HepG2 (cell line): ENCODE measurements around the gene CRLF1. TPM values are rescaled to one million over a fixed set of nuclear protein-coding genes. Genes with fewer than 3 reads are reported as not detected.

Source experiments
- CCDC6 ChIP-seq: sonication (generic); formaldehyde crosslinking; IDR thresholded peaks from 2 replicates; pipeline ENCODE4 v1.8.1; 2022; ENCODE audit warnings: mild to moderate bottlenecking, missing genetic modification reagents, moderate library complexity
- ELF3 ChIP-seq: IDR thresholded peaks from 2 replicates; pipeline ENCODE4 v1.6.1; 2016; ENCODE audit warnings: missing genetic modification reagents, missing compliant biosample characterization
- KDM1A ChIP-seq: IDR thresholded peaks from 2 replicates; pipeline ENCODE4 v1.6.1; 2016; ENCODE audit warnings: missing compliant biosample characterization
- KDM3A ChIP-seq: IDR thresholded peaks from 2 replicates; pipeline ENCODE4 v1.6.1; 2018; ENCODE audit warnings: low read depth, missing compliant biosample characterization
- NFKB2 ChIP-seq: sonication (generic); formaldehyde crosslinking; IDR thresholded peaks from 2 replicates; pipeline ENCODE4 v1.4.0; 2020; ENCODE audit warnings: missing genetic modification reagents, borderline replicate concordance
- RFX3 ChIP-seq: IDR thresholded peaks from 2 replicates; pipeline ENCODE4 v1.6.1; 2016; ENCODE audit warnings: missing biosample characterization, missing genetic modification reagents
- SMC3 ChIP-seq: IDR thresholded peaks from 2 replicates; pipeline ENCODE4 v1.6.1; 2011; ENCODE audit warnings: low read length, improper control_type of control experiment
- YEATS2 ChIP-seq: sonication (generic); formaldehyde crosslinking; IDR thresholded peaks from 2 replicates; pipeline ENCODE4 v1.4.0; 2020; ENCODE audit warnings: missing genetic modification reagents, borderline replicate concordance
- ZBTB7B ChIP-seq: sonication (generic); formaldehyde crosslinking; IDR thresholded peaks from 2 replicates; pipeline ENCODE4 v1.4.0; 2020; ENCODE audit warnings: missing genetic modification reagents
- ZMAT3 ChIP-seq: sonication (generic); formaldehyde crosslinking; conservative IDR thresholded peaks from 2 replicates; pipeline ENCODE4 v1.7.0; 2021; ENCODE audit warnings: missing genetic modification reagents
- ZNF317 ChIP-seq: sonication (generic); formaldehyde crosslinking; IDR thresholded peaks from 2 replicates; pipeline ENCODE4 v1.5.0; 2020; ENCODE audit warnings: mild to moderate bottlenecking, missing genetic modification reagents
- polyA plus RNA-seq, 8 experiments: library from polyadenylated mRNA; depleted of rRNA in 3 of 8; stranded (reverse) in 7 of 8; unstranded in 1 of 8; fragments of >200 nt; fragmentation: Illumina TruSeq in 4 of 8; extraction: Trizol in 4 of 8; gene quantifications; 2 replicates each; pipeline versions ENCODE4 v1.2.1 to v1.2.3, GENCODE V29; 2011 to 2016; ENCODE audit warnings: low read depth in 4 of 8, missing spikeins in 1 of 8, mixed read lengths in 1 of 8; ENCODE audit not compliant: insufficient read depth in 1 of 8
- total RNA-seq, 5 experiments: library from RNA; depleted of rRNA; stranded (reverse); fragments of >200 nt; fragmentation: Illumina TruSeq; extraction: Trizol; gene quantifications; 2 replicates each; pipeline ENCODE4 v1.2.3, GENCODE V29; 2016; ENCODE audit warnings: low read depth in 1 of 5
- TF ChIP-seq, protein P1 (sequence below): sonication (generic); formaldehyde crosslinking; IDR thresholded peaks from 2 replicates; pipeline ENCODE4 v1.5.1; 2020; ENCODE audit warnings: mild to moderate bottlenecking, missing genetic modification reagents, moderate library complexity
- TF ChIP-seq, protein P2 (sequence below): sonication (generic); formaldehyde crosslinking; IDR thresholded peaks from 2 replicates; pipeline ENCODE4 v1.5.1; 2020; ENCODE audit warnings: missing genetic modification reagents, mild to moderate bottlenecking, borderline replicate concordance
- TF ChIP-seq, protein P3 (sequence below): sonication (generic); formaldehyde crosslinking; IDR thresholded peaks from 2 replicates; pipeline ENCODE4 v1.5.0; 2020; ENCODE audit warnings: mild to moderate bottlenecking, missing genetic modification reagents, borderline replicate concordance
- TF ChIP-seq, protein P4 (sequence below): sonication (generic); formaldehyde crosslinking; conservative IDR thresholded peaks from 2 replicates; pipeline ENCODE4 v1.8.1; 2023; ENCODE audit warnings: missing genetic modification reagents
- TF ChIP-seq, protein P5 (sequence below): sonication (generic); formaldehyde crosslinking; IDR thresholded peaks from 2 replicates; pipeline ENCODE4 v1.4.0; 2020; ENCODE audit warnings: missing genetic modification reagents

Gene CRLF1
- total and polyA plus RNA-seq, 2 of the 13 experiments (the other 11 are each of a cell fraction or from before 2014, with no cell fraction given): 217 to 296 TPM

DNA sequence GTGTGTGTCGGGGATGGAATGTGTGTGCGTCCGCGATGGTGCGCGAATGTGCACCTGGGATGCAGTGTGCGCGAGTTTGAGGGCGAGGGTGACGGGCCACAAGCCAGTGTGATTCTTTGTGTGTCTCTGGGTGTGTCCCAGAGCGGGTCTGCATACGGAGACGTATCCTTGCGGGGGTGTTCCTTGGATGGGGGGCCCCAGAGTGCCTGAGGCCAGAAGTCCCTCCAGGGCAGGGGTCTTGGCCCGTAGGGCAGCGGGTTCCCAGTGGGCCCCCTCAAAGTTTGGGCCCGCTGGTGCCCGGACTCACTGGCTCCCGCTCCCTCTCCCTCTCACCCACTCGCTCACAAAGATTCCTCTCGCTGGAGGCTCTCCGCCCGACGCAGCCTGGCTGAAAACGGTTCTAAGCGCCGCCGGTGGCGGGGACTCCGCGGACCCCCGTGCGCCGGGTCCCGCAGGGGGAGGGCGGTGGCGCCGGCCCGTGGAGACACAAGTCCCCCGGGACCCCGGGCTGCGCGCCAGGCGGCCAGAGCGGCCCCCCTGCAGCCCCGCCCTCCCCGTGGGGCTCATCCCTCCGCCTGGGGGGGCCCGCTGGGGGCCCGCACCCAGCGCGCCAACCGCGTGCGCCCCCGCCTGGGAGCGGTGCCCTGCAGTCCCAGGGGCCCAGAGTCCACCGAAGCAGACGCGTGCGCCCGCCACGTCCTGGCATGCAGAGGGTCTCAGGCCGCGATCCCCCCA, 886 bp downstream of the CRLF1 start (continued):
- TF ChIP-seq, protein P1, sequence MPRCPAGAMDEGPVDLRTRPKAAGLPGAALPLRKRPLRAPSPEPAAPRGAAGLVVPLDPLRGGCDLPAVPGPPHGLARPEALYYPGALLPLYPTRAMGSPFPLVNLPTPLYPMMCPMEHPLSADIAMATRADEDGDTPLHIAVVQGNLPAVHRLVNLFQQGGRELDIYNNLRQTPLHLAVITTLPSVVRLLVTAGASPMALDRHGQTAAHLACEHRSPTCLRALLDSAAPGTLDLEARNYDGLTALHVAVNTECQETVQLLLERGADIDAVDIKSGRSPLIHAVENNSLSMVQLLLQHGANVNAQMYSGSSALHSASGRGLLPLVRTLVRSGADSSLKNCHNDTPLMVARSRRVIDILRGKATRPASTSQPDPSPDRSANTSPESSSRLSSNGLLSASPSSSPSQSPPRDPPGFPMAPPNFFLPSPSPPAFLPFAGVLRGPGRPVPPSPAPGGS (CRISPR knock-in tag): no peak
- TF ChIP-seq, protein P2, sequence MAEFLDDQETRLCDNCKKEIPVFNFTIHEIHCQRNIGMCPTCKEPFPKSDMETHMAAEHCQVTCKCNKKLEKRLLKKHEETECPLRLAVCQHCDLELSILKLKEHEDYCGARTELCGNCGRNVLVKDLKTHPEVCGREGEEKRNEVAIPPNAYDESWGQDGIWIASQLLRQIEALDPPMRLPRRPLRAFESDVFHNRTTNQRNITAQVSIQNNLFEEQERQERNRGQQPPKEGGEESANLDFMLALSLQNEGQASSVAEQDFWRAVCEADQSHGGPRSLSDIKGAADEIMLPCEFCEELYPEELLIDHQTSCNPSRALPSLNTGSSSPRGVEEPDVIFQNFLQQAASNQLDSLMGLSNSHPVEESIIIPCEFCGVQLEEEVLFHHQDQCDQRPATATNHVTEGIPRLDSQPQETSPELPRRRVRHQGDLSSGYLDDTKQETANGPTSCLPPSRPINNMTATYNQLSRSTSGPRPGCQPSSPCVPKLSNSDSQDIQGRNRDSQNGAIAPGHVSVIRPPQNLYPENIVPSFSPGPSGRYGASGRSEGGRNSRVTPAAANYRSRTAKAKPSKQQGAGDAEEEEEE: no peak
- TF ChIP-seq KDM3A (CRISPR knock-in tag) (no peak), ZNF317 (CRISPR knock-in tag) (no peak), YEATS2 (CRISPR knock-in tag) (no peak), ZMAT3 (CRISPR knock-in tag) (no peak), ELF3 (no peak), RFX3 (CRISPR knock-in tag) (no peak), CCDC6 (CRISPR knock-in tag) (no peak), SMC3 (no peak), NFKB2 (CRISPR knock-in tag) (no peak), ZBTB7B (CRISPR knock-in tag) (peak; percentile 75), KDM1A (CRISPR knock-in tag) (no peak)
- TF ChIP-seq, protein P3, sequence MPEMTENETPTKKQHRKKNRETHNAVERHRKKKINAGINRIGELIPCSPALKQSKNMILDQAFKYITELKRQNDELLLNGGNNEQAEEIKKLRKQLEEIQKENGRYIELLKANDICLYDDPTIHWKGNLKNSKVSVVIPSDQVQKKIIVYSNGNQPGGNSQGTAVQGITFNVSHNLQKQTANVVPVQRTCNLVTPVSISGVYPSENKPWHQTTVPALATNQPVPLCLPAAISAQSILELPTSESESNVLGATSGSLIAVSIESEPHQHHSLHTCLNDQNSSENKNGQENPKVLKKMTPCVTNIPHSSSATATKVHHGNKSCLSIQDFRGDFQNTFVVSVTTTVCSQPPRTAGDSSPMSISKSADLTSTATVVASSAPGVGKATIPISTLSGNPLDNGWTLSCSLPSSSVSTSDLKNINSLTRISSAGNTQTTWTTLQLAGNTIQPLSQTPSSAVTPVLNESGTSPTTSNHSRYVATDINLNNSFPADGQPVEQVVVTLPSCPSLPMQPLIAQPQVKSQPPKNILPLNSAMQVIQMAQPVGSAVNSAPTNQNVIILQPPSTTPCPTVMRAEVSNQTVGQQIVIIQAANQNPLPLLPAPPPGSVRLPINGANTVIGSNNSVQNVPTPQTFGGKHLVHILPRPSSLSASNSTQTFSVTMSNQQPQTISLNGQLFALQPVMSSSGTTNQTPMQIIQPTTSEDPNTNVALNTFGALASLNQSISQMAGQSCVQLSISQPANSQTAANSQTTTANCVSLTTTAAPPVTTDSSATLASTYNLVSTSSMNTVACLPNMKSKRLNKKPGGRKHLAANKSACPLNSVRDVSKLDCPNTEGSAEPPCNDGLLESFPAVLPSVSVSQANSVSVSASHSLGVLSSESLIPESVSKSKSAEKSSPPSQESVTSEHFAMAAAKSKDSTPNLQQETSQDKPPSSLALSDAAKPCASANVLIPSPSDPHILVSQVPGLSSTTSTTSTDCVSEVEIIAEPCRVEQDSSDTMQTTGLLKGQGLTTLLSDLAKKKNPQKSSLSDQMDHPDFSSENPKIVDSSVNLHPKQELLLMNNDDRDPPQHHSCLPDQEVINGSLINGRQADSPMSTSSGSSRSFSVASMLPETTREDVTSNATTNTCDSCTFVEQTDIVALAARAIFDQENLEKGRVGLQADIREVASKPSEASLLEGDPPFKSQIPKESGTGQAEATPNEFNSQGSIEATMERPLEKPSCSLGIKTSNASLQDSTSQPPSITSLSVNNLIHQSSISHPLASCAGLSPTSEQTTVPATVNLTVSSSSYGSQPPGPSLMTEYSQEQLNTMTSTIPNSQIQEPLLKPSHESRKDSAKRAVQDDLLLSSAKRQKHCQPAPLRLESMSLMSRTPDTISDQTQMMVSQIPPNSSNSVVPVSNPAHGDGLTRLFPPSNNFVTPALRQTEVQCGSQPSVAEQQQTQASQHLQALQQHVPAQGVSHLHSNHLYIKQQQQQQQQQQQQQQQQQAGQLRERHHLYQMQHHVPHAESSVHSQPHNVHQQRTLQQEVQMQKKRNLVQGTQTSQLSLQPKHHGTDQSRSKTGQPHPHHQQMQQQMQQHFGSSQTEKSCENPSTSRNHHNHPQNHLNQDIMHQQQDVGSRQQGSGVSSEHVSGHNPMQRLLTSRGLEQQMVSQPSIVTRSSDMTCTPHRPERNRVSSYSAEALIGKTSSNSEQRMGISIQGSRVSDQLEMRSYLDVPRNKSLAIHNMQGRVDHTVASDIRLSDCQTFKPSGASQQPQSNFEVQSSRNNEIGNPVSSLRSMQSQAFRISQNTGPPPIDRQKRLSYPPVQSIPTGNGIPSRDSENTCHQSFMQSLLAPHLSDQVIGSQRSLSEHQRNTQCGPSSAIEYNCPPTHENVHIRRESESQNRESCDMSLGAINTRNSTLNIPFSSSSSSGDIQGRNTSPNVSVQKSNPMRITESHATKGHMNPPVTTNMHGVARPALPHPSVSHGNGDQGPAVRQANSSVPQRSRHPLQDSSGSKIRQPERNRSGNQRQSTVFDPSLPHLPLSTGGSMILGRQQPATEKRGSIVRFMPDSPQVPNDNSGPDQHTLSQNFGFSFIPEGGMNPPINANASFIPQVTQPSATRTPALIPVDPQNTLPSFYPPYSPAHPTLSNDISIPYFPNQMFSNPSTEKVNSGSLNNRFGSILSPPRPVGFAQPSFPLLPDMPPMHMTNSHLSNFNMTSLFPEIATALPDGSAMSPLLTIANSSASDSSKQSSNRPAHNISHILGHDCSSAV (CRISPR knock-in tag): no peak
- TF ChIP-seq, protein P4, sequence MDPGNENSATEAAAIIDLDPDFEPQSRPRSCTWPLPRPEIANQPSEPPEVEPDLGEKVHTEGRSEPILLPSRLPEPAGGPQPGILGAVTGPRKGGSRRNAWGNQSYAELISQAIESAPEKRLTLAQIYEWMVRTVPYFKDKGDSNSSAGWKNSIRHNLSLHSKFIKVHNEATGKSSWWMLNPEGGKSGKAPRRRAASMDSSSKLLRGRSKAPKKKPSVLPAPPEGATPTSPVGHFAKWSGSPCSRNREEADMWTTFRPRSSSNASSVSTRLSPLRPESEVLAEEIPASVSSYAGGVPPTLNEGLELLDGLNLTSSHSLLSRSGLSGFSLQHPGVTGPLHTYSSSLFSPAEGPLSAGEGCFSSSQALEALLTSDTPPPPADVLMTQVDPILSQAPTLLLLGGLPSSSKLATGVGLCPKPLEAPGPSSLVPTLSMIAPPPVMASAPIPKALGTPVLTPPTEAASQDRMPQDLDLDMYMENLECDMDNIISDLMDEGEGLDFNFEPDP (CRISPR knock-in tag): 0 out of 2 replicates have a peak, but pooled peaks have one; percentile 58
- TF ChIP-seq, protein P5, sequence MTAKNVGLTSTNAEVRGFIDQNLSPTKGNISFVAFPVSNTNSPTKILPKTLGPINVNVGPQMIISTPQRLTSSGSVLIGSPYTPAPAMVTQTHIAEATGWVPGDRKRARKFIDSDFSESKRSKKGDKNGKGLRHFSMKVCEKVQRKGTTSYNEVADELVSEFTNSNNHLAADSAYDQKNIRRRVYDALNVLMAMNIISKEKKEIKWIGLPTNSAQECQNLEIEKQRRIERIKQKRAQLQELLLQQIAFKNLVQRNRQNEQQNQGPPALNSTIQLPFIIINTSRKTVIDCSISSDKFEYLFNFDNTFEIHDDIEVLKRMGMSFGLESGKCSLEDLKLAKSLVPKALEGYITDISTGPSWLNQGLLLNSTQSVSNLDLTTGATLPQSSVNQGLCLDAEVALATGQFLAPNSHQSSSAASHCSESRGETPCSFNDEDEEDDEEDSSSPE (CRISPR knock-in tag): 0 out of 2 replicates have a peak, but pooled peaks have one; percentile 17
